Gastroesophageal sphincter (tissue), 4 donors: ENCODE measurements around the gene UBE2R2. TPM values are rescaled to one million over a fixed set of nuclear protein-coding genes. Genes with fewer than 3 reads are reported as not detected.
"Not testable (repeated sequence)": the region's sequence is repeated elsewhere in the genome, so short reads cannot be mapped to it uniquely, and the experiment has no call there.

Experiments used
- ATAC-seq: fragments of 150-250 bp; one replicate; pipeline ENCODE4 v1.9.1; 2016; ENCODE audit warnings: mild to moderate bottlenecking, moderate library complexity
- H3K27ac ChIP-seq, 4 donors: fragments of 200-600 bp; sonication (generic) in 3 of 4; 1 replicate in 3 of 4; 2 replicates in 1 of 4; pipeline ENCODE4 v1.5.1; 2016 to 2019
- H3K27me3 ChIP-seq: fragments of 200-600 bp; sonication (generic); one replicate; pipeline ENCODE4 v1.5.1; 2019
- H3K36me3 ChIP-seq, 2 donors: fragments of 200-600 bp; sonication (generic); one replicate each; pipeline ENCODE4 v1.5.1; 2019; ENCODE audit warnings: control low read depth in 1 of 2
- H3K4me1 ChIP-seq, 3 donors: fragments of 200-600 bp; sonication (generic); 1 replicate in 2 of 3; 2 replicates in 1 of 3; pipeline ENCODE4 v1.5.1; 2016 to 2019; ENCODE audit warnings: control low read depth in 2 of 3
- H3K4me3 ChIP-seq, 2 donors: fragments of 200-600 bp; sonication (generic); one replicate each; pipeline ENCODE4 v1.5.1; 2019; ENCODE audit warnings: mild to moderate bottlenecking in 1 of 2, moderate library complexity in 1 of 2
- H3K9me3 ChIP-seq, 3 donors: fragments of 200-600 bp; sonication (generic); one replicate each; pipeline ENCODE4 v1.5.1; 2017 to 2019; ENCODE audit warnings: control low read depth in 2 of 3
- EP300 ChIP-seq: sonication (generic); formaldehyde crosslinking; IDR thresholded peaks from one replicate; pipeline ENCODE4 v1.6.1; 2017; ENCODE audit warnings: antibody characterized with exemption, mild to moderate bottlenecking
- POLR2A ChIP-seq, 2 donors: fragments of 450-650 bp; IDR thresholded peaks; one replicate each; pipeline ENCODE4 v1.6.1; 2017; ENCODE audit warnings: antibody characterized with exemption in 2 of 2, mild to moderate bottlenecking in 2 of 2, moderate library complexity in 1 of 2
- POLR2AphosphoS5 ChIP-seq: sonication (generic); formaldehyde crosslinking; IDR thresholded peaks from one replicate; pipeline ENCODE4 v1.6.1; 2017; ENCODE audit warnings: antibody characterized with exemption
- WGBS, 2 donors: methylation state at CpG; one replicate each; pipeline ENCODE4 v1.1.5; 2018; ENCODE audit warnings: low coverage in 1 of 2; 5-methylcytosine and 5-hydroxymethylcytosine counted together
- total RNA-seq, 4 donors: library from RNA; depleted of rRNA; stranded (reverse); fragments of >200 nt; gene quantifications; one replicate each; pipeline ENCODE4 v1.1.0, GENCODE V29; 2016
- TF ChIP-seq, protein P1 (sequence below), 4 experiments: fragments of 200-600 bp in 2 of 4; fragments of 450-650 bp in 2 of 4; sonication (generic) in 1 of 4; IDR thresholded peaks; one replicate each; pipeline ENCODE4 v1.5.1; 2017 to 2019; ENCODE audit warnings: antibody characterized with exemption in 4 of 4, mild to moderate bottlenecking in 2 of 4, moderate library complexity in 2 of 4

Gene UBE2R2, protein sequence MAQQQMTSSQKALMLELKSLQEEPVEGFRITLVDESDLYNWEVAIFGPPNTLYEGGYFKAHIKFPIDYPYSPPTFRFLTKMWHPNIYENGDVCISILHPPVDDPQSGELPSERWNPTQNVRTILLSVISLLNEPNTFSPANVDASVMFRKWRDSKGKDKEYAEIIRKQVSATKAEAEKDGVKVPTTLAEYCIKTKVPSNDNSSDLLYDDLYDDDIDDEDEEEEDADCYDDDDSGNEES
- 10 to 100 TPM; 26.5 to 43.9 (median 33.0) TPM for total RNA-seq

DNA sequence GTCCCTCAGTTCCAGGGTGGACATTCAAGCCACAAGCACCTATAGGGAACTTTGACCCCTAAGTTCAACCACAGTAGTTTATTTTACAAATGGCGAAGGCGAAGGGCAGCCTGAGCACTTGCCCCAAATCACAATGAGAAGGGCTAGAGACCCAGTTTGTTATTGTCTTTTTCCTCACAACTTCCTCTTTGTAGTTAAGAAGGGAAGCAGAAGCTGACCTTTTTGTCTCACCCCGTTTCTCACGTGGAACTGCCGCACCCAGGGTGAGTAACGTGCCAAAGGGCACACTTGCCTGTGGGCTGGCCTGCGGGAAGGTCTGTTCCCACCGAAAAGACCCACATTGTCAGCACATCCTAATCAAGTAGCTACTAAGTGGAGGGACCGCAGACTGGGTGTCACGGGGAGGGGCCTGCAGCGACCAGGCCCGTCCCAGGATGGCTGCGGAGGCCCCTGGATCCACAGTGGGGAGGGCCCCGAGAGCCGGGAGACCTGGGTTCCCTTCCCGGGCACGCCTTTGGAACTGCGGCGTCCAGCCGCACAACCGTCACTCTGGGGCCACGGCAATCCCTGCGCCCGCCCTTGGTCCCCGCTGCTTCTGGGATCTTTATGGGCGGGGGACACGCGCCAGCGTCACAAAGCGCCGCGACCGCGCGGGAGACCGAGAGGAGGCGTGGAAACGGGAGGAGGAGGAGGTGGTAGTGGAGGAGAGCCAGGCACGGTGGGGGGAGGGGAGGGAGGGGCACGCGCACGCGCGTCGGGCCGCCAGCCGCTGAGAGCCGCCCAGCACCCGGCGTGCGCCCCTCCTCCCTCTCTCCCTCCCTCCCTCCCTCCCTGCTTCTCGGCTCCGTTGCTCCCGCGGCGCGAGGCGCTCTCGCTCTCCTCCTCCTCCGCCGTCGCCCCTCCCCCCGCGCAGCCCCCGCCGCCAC, at the start of gene UBE2R2:
TSS of gene UBE2R2 (plus strand) at position 834 of the 926 bp plus-strand sequence. CDS start 598 bp downstream, outside the sequence.
- Histone ChIP-seq H3K27me3 (no peaks in the 10 kb centered on the region), H3K9me3 (no peaks in the 10 kb centered on the region), H3K27ac (peak within 1 kb of the TSS; percentile 95 to 99 (median 98)), H3K4me1 (peaks cover 10 to 65% (median 34%) of the 10 kb centered on the region in 3 donors), H3K36me3 (no peaks in the 10 kb centered on the region), H3K4me3 (peak within 1 kb of the TSS; percentile 80 to 97)
- peak; percentile 89 for ATAC-seq
- 2 to 37% methylated on average over 2 to 12 of the region's 66 CpGs for WGBS, 2 donors
- TF ChIP-seq, protein P1, sequence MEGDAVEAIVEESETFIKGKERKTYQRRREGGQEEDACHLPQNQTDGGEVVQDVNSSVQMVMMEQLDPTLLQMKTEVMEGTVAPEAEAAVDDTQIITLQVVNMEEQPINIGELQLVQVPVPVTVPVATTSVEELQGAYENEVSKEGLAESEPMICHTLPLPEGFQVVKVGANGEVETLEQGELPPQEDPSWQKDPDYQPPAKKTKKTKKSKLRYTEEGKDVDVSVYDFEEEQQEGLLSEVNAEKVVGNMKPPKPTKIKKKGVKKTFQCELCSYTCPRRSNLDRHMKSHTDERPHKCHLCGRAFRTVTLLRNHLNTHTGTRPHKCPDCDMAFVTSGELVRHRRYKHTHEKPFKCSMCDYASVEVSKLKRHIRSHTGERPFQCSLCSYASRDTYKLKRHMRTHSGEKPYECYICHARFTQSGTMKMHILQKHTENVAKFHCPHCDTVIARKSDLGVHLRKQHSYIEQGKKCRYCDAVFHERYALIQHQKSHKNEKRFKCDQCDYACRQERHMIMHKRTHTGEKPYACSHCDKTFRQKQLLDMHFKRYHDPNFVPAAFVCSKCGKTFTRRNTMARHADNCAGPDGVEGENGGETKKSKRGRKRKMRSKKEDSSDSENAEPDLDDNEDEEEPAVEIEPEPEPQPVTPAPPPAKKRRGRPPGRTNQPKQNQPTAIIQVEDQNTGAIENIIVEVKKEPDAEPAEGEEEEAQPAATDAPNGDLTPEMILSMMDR (IDR thresholded peaks at IDR 0.05): peak in 1 of 4 experiments; percentile 21
- TF ChIP-seq POLR2AphosphoS5 (peak; percentile 59), POLR2A (IDR thresholded peaks at IDR 0.05) (peak in 1 of 2 donors; percentile 73), EP300 (no peak)

DNA sequence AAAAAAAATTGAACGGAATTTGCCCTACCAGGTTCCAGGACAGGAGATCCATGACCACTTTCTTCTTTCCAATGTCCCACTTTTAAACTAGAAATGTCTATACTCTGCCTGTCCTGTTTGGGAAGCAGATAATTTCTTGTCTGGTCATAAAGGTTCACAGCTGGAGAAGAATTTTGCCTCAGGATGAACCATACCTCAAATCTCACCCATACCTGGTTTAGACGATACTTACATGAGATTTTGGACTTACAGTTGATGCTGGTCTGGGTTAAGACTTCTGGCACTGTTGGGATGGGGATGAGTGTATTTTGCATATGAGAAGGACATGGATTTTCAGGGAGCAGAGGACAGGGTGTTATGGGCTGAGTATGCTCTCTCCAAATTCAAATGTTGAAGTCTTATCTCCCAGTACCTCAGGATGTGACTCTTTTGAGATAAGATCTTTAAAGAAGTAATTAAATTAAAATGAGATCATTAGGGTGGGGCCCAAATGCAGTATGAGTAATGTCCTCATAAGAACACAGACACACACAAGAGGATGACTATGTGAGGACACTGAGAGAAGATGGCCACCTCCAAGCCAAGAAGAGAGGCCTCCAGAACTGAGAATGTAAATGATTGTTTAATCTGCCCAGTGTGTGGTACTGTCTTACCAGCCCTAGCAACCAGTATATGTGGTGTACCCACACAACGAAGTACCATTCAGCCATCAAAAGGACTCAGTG, 46.6 kb upstream of the UBE2R2 start:
- H3K9me3 ChIP-seq, H3K27me3 ChIP-seq, H3K36me3 ChIP-seq, ATAC-seq, H3K4me3 ChIP-seq, H3K4me1 ChIP-seq, H3K27ac ChIP-seq: not testable (repeated sequence)
- 86 to 100% methylated on average over 2 to 3 of the region's 3 CpGs for WGBS, 2 donors

DNA sequence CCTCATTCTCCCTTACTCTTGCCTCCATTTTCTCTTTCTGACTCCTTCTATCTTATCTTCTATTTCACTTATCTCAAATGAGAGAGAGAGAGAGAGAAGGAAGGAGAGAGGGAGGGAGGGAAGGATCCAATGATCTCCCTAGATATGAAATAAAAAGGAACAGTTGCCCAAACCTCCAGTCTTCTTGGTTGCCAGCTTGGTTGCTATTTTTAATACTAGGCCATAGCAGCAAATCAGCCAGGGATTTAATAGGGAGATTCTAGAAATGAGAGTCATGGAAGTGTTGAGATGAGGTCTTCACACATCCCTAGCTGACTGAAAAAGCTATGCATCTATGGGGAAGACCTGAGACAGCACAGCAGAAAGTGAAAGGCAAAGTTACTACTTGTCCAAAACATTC, 43.8 kb upstream of the UBE2R2 start:
- not testable (repeated sequence) for H3K27ac ChIP-seq, H3K36me3 ChIP-seq, H3K4me1 ChIP-seq, H3K9me3 ChIP-seq, H3K4me3 ChIP-seq, H3K27me3 ChIP-seq, ATAC-seq

DNA sequence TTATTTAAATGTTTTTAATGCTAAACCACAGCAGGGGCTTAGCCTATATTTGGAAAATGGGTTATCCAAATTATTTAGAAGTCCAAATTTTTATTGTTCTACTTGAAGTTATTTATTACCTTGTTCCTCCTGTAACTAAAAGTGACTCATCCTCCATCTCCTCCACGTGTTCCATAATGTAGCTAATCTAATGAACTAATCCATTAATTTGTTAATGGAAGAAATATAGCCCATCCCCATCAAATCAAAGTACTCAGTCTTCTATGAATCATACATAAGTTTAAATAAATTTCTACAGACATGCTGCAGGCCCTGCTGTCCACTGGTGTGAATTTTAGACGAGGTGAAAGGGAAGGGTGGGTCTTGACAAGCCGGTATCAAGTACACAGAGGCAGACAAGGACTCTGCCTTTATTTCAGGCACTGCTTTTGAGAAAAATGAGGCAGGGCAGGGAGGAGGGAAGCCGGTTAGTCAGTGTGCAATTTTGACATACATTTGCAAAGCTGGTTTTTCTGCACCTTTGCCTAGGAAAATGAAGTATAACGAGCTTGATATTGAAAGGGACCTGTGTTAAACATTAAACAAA, 42.8 kb upstream of the UBE2R2 start:
- ATAC-seq, H3K27me3 ChIP-seq, H3K27ac ChIP-seq, H3K36me3 ChIP-seq, H3K4me1 ChIP-seq, H3K4me3 ChIP-seq, H3K9me3 ChIP-seq: not testable (repeated sequence)
- WGBS, 2 donors: 56 to 72% methylated on average over 5 of the region's 5 CpGs

DNA sequence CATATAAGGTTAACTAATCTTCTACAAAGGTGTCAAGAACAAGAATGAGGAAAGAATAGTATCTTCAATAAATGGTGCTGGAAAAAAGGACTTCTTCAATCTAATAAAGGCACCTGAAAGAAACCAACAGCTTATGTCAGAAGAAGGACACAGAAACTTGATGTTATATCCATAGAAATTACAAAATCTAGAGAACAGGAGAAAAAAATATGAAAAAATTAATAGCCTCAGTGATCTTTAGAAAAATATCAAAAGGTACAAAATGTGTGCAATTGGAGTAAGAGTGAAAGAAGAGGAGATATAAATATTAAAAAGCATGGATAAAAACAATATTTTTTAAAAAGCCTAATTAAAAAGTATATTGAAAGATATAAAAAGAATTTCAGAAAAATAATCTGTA, 40.4 kb upstream of the UBE2R2 start:
- H3K36me3 ChIP-seq: no peaks in the 10 kb centered on the region
- H3K4me1 ChIP-seq: no peaks in the 10 kb centered on the region
- no peak overlapping the region for H3K4me3 ChIP-seq
- ATAC-seq: no peak
- no peak for TF ChIP-seq EP300
- no peak for TF ChIP-seq POLR2AphosphoS5
- no peak for TF ChIP-seq POLR2A (IDR thresholded peaks at IDR 0.05)
- TF ChIP-seq, protein P1 (IDR thresholded peaks at IDR 0.05): no peak
- H3K9me3 ChIP-seq: no peaks in the 10 kb centered on the region
- H3K27me3 ChIP-seq: no peaks in the 10 kb centered on the region
- H3K27ac ChIP-seq: no peak overlapping the region

DNA sequence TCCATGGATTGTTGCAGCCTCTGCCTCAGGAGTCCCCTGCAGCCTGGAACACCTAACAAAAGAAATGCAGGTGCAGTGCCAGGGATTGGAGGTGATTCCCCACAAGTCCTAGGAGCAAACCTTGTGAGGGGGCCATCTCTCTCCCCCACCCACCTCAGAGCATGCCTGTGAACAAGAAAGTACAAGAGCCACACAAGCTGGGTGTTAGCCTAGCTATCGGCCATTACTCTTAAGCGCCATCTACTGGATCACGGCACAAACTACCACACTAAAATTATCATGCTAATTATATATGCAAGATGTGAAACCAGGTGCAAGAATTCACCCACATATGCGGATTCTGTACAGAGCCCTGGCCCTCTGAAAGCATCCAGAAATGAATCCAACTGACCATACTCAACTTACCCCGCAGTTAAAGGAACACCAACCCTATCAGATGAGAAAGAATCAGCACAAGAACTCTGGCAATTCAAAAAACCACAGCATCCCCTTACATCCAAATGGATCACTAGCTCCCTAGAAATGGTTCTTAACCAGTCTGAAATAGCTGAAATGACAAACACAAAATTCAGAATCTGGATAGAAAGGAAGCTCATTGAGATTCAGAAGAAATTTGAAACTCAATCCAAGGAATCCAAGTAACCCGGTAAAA, 38.1 kb upstream of the UBE2R2 start:
- no peak overlapping the region for H3K27ac ChIP-seq
- no peaks in the 10 kb centered on the region for H3K36me3 ChIP-seq
- H3K27me3 ChIP-seq: no peaks in the 10 kb centered on the region
- no peaks in the 10 kb centered on the region for H3K4me1 ChIP-seq
- ATAC-seq: peak; percentile 46
- H3K9me3 ChIP-seq: no peaks in the 10 kb centered on the region
- WGBS, 2 donors: 4 to 17% methylated on average over 5 to 6 of the region's 6 CpGs
- TF ChIP-seq, protein P1 (IDR thresholded peaks at IDR 0.05): peak; percentile 42 to 74 (median 54)
- no peak for TF ChIP-seq EP300
- H3K4me3 ChIP-seq: no peak overlapping the region
